GM23338 (cell line): ENCODE data around the gene CCT2. TPM values are rescaled to one million over a fixed set of nuclear protein-coding genes. Genes with fewer than 3 reads are reported as not detected.

Experiments used
- ATAC-seq: fragments of 200-7000 bp; cut with Tn5 transposase; 3 replicates; pipeline ENCODE4 v1.9.1; 2020
- DNase-seq: peaks from one replicate; pipeline ENCODE4 v3.0.0-alpha.2; 2015; ENCODE audit warnings: low spot score
- H2AFZ ChIP-seq: fragments of 200-600 bp; sonication (generic); 2 replicates; pipeline ENCODE4 v1.8.0; 2016; ENCODE audit warnings: antibody characterized with exemption, mild to moderate bottlenecking, moderate library complexity
- H3F3A ChIP-seq: fragments of 200-600 bp; sonication (generic); replicated peaks from 2 replicates; pipeline ENCODE4 v1.8.0; 2017; ENCODE audit warnings: antibody characterized with exemption, mixed run types, low read depth
- H3K27ac ChIP-seq: fragments of 200-600 bp; sonication (generic); 2 replicates; pipeline ENCODE4 v1.6.1; 2016; ENCODE audit warnings: low read depth
- H3K27me3 ChIP-seq: fragments of 200-600 bp; sonication (generic); 2 replicates; pipeline ENCODE4 v1.8.0; 2016; ENCODE audit warnings: mild to moderate bottlenecking, mixed run types, moderate library complexity; ENCODE audit not compliant: insufficient read depth
- H3K36me3 ChIP-seq: fragments of 200-600 bp; sonication (generic); 2 replicates; pipeline ENCODE4 v1.8.0; 2016; ENCODE audit warnings: mild to moderate bottlenecking; ENCODE audit not compliant: insufficient read depth
- H3K4me1 ChIP-seq: fragments of 200-600 bp; sonication (generic); 2 replicates; pipeline ENCODE4 v1.8.0; 2016; ENCODE audit warnings: mild to moderate bottlenecking, moderate library complexity; ENCODE audit not compliant: insufficient read depth
- H3K4me2 ChIP-seq: fragments of 200-600 bp; sonication (generic); 2 replicates; pipeline ENCODE4 v1.7.1; 2017; ENCODE audit warnings: mixed run types
- H3K4me3 ChIP-seq: fragments of 200-600 bp; sonication (generic); 2 replicates; pipeline ENCODE4 v1.6.1; 2016; ENCODE audit warnings: mixed run types
- H3K79me2 ChIP-seq: fragments of 200-600 bp; sonication (generic); replicated peaks from 2 replicates; pipeline ENCODE4 v1.8.0; 2017; ENCODE audit warnings: mild to moderate bottlenecking; ENCODE audit not compliant: insufficient read depth
- H3K9me2 ChIP-seq: fragments of 200-600 bp; sonication (generic); 2 replicates; pipeline ENCODE4 v1.8.0; 2017; ENCODE audit not compliant: insufficient read depth
- H4K20me1 ChIP-seq: fragments of 200-600 bp; sonication (generic); replicated peaks from 2 replicates; pipeline ENCODE4 v1.8.0; 2017; ENCODE audit warnings: mild to moderate bottlenecking; ENCODE audit not compliant: insufficient read depth
- H3K27ac Mint-ChIP-seq: 2 replicates; pipeline ENCODE4 v1.8.0; 2020; ENCODE audit warnings: inconsistent platforms, mild to moderate bottlenecking, moderate library complexity, mixed read lengths
- H3K27me3 Mint-ChIP-seq: 3 replicates; pipeline ENCODE4 v1.8.0; 2022; ENCODE audit warnings: low read depth, mild to moderate bottlenecking, moderate library complexity, mixed read lengths, inconsistent platforms; ENCODE audit not compliant: insufficient read depth, poor library complexity
- H3K36me3 Mint-ChIP-seq: 3 replicates; pipeline ENCODE4 v1.8.0; 2021; ENCODE audit warnings: low read depth, mild to moderate bottlenecking, inconsistent platforms, moderate library complexity, mixed read lengths
- H3K4me1 Mint-ChIP-seq: 3 replicates; pipeline ENCODE4 v1.8.0; 2020; ENCODE audit warnings: mild to moderate bottlenecking, inconsistent platforms, mixed read lengths
- H3K4me3 Mint-ChIP-seq: 3 replicates; pipeline ENCODE4 v1.8.0; 2021; ENCODE audit warnings: moderate library complexity, mild to moderate bottlenecking, inconsistent platforms, mixed read lengths
- H3K9me3 Mint-ChIP-seq: 3 replicates; pipeline ENCODE4 v1.8.0; 2020; ENCODE audit warnings: moderate library complexity, mild to moderate bottlenecking, inconsistent platforms, mixed read lengths
- CREB1 ChIP-seq: fragments of 250-450 bp; sonication (Bioruptor Pico); IDR thresholded peaks from 2 replicates; pipeline ENCODE4 v1.5.0; 2020; ENCODE audit warnings: low read depth, mild to moderate bottlenecking, moderate library complexity
- EZH2 ChIP-seq: fragments of 200-600 bp; sonication (generic); IDR thresholded peaks from one replicate; pipeline ENCODE4 v1.8.0; 2017; ENCODE audit warnings: antibody characterized with exemption, mild to moderate bottlenecking, low read depth; ENCODE audit not compliant: unreplicated experiment
- EZH2phosphoT487 ChIP-seq: fragments of 200-600 bp; sonication (generic); IDR thresholded peaks from one replicate; pipeline ENCODE4 v1.8.1; 2018; ENCODE audit warnings: antibody characterized with exemption; ENCODE audit not compliant: unreplicated experiment
- JUNB ChIP-seq: IDR thresholded peaks from one replicate; pipeline ENCODE4 v1.6.1; 2016; ENCODE audit warnings: antibody characterized with exemption; ENCODE audit not compliant: unreplicated experiment
- NANOG ChIP-seq: IDR thresholded peaks from 2 replicates; pipeline ENCODE4 v1.6.1; 2016; ENCODE audit warnings: antibody characterized with exemption, borderline replicate concordance
- POLR2AphosphoS5 ChIP-seq: IDR thresholded peaks from 2 replicates; pipeline ENCODE4 v1.6.1; 2016; ENCODE audit warnings: antibody characterized with exemption, low read depth
- STAT1 ChIP-seq: IDR thresholded peaks from one replicate; pipeline ENCODE4 v1.6.1; 2016; ENCODE audit warnings: antibody characterized with exemption; ENCODE audit not compliant: unreplicated experiment
- ZNF114 ChIP-seq: fragments of 250-450 bp; sonication (Bioruptor Pico); IDR thresholded peaks from 2 replicates; pipeline ENCODE4 v1.5.0; 2020; ENCODE audit warnings: mild to moderate bottlenecking, moderate library complexity
- ZNF331 ChIP-seq: fragments of 250-450 bp; sonication (Bioruptor Pico); IDR thresholded peaks from 2 replicates; pipeline ENCODE4 v1.5.0; 2020; ENCODE audit warnings: low read depth, mild to moderate bottlenecking, moderate library complexity
- polyA plus RNA-seq: library from polyadenylated mRNA; unstranded; fragments of >200 nt; fragmentation: Nextera tagmentation; extraction: Ambion mirVana; gene quantifications from 2 replicates; pipeline ENCODE4 v1.2.1, GENCODE V29; 2016
- total RNA-seq: library from RNA; depleted of rRNA; stranded (reverse); fragments of >200 nt; shearing (Covaris generic); gene quantifications from 2 replicates; pipeline ENCODE4 v1.2.3, GENCODE V29; 2014
- TF ChIP-seq, protein P1 (sequence below): fragments of 250-450 bp; sonication (Bioruptor Pico); IDR thresholded peaks from 2 replicates; pipeline ENCODE4 v1.5.0; 2020; ENCODE audit warnings: mild to moderate bottlenecking, moderate library complexity
- TF ChIP-seq, protein P2 (sequence below): IDR thresholded peaks from 2 replicates; pipeline ENCODE4 v1.6.1; 2016; ENCODE audit warnings: antibody characterized with exemption
- TF ChIP-seq, protein P3 (sequence below), 2 experiments: fragments of 200-600 bp in 1 of 2; sonication (generic) in 1 of 2; conservative IDR thresholded peaks; 2 replicates each; pipeline versions ENCODE4 v1.5.1 to v1.6.1; 2016 to 2017; ENCODE audit warnings: antibody characterized with exemption in 2 of 2, low read depth in 2 of 2, mild to moderate bottlenecking in 2 of 2, moderate library complexity in 1 of 2

The CCT2 gene
- total and polyA plus RNA-seq, 2 experiments from 2014 or later = 434 to 778 TPM

DNA sequence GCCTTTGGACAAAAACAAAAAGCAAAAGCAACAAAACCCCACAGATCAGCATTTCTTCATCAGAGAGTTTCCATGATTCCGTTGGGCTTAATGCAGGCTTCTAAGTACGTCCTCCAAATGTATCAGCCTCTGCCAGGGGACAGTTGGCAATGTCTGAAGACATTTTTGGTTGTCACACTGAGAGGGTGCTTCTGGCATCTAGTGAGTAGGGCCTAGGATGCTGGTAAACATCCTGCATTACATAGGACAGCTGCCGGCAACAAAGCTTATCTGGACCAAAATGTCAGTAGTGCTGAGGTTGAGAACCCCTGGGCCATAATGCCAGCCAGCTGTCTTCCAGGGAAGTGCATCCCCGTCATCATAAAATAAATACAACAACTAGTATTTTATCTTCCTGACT, 34.8 kb downstream of the CCT2 start (continued):
- TF ChIP-seq, protein P1, sequence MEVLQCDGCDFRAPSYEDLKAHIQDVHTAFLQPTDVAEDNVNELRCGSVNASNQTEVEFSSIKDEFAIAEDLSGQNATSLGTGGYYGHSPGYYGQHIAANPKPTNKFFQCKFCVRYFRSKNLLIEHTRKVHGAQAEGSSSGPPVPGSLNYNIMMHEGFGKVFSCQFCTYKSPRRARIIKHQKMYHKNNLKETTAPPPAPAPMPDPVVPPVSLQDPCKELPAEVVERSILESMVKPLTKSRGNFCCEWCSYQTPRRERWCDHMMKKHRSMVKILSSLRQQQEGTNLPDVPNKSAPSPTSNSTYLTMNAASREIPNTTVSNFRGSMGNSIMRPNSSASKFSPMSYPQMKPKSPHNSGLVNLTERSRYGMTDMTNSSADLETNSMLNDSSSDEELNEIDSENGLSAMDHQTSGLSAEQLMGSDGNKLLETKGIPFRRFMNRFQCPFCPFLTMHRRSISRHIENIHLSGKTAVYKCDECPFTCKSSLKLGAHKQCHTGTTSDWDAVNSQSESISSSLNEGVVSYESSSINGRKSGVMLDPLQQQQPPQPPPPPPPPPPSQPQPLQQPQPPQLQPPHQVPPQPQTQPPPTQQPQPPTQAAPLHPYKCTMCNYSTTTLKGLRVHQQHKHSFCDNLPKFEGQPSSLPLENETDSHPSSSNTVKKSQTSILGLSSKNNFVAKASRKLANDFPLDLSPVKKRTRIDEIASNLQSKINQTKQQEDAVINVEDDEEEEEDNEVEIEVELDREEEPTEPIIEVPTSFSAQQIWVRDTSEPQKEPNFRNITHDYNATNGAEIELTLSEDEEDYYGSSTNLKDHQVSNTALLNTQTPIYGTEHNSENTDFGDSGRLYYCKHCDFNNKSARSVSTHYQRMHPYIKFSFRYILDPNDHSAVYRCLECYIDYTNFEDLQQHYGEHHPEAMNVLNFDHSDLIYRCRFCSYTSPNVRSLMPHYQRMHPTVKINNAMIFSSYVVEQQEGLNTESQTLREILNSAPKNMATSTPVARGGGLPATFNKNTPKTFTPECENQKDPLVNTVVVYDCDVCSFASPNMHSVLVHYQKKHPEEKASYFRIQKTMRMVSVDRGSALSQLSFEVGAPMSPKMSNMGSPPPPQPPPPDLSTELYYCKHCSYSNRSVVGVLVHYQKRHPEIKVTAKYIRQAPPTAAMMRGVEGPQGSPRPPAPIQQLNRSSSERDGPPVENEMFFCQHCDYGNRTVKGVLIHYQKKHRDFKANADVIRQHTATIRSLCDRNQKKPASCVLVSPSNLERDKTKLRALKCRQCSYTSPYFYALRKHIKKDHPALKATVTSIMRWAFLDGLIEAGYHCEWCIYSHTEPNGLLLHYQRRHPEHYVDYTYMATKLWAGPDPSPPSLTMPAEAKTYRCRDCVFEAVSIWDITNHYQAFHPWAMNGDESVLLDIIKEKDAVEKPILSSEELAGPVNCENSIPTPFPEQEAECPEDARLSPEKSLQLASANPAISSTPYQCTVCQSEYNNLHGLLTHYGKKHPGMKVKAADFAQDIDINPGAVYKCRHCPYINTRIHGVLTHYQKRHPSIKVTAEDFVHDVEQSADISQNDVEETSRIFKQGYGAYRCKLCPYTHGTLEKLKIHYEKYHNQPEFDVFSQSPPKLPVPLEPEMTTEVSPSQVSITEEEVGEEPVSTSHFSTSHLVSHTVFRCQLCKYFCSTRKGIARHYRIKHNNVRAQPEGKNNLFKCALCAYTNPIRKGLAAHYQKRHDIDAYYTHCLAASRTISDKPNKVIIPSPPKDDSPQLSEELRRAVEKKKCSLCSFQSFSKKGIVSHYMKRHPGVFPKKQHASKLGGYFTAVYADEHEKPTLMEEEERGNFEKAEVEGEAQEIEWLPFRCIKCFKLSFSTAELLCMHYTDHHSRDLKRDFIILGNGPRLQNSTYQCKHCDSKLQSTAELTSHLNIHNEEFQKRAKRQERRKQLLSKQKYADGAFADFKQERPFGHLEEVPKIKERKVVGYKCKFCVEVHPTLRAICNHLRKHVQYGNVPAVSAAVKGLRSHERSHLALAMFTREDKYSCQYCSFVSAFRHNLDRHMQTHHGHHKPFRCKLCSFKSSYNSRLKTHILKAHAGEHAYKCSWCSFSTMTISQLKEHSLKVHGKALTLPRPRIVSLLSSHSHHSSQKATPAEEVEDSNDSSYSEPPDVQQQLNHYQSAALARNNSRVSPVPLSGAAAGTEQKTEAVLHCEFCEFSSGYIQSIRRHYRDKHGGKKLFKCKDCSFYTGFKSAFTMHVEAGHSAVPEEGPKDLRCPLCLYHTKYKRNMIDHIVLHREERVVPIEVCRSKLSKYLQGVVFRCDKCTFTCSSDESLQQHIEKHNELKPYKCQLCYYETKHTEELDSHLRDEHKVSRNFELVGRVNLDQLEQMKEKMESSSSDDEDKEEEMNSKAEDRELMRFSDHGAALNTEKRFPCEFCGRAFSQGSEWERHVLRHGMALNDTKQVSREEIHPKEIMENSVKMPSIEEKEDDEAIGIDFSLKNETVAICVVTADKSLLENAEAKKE = no peak
- TF ChIP-seq JUNB = no peak
- TF ChIP-seq POLR2AphosphoS5 = no peak
- TF ChIP-seq EZH2 = no peak
- TF ChIP-seq CREB1 = no peak
- no peak for TF ChIP-seq EZH2phosphoT487
- TF ChIP-seq, protein P2, sequence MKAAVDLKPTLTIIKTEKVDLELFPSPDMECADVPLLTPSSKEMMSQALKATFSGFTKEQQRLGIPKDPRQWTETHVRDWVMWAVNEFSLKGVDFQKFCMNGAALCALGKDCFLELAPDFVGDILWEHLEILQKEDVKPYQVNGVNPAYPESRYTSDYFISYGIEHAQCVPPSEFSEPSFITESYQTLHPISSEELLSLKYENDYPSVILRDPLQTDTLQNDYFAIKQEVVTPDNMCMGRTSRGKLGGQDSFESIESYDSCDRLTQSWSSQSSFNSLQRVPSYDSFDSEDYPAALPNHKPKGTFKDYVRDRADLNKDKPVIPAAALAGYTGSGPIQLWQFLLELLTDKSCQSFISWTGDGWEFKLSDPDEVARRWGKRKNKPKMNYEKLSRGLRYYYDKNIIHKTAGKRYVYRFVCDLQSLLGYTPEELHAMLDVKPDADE = no peak
- no peak for TF ChIP-seq ZNF331 (CRISPR knock-in tag)

DNA sequence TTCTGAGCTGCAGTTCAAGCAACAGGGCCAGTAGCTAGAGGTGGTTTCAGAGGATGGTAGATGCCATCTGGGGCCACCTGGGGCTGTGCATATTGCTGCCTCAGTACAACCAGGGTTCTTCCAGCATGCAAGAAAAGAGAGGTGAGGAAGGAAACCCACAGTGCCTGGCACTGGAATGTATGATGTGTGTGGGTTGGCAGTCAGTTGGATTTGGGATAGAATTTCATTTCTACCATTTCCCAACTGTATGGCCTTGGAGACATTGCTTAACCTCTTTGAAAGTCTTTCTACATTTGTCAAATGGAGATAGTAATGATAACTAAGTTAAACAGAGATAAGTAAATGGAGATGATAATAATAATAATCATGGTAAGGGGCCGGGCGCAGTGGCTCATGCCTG, 35.7 kb downstream of the CCT2 start:
- H3K36me3 Mint-ChIP-seq = no peaks in the 10 kb centered on the region
- DNase-seq (no peak), ATAC-seq (no peak)
- TF ChIP-seq NANOG = no peak
- TF ChIP-seq EZH2phosphoT487 = no peak
- no peak for TF ChIP-seq STAT1
- no peak for TF ChIP-seq CREB1
- no peak for TF ChIP-seq ZNF331 (CRISPR knock-in tag)
- TF ChIP-seq, protein P3, sequence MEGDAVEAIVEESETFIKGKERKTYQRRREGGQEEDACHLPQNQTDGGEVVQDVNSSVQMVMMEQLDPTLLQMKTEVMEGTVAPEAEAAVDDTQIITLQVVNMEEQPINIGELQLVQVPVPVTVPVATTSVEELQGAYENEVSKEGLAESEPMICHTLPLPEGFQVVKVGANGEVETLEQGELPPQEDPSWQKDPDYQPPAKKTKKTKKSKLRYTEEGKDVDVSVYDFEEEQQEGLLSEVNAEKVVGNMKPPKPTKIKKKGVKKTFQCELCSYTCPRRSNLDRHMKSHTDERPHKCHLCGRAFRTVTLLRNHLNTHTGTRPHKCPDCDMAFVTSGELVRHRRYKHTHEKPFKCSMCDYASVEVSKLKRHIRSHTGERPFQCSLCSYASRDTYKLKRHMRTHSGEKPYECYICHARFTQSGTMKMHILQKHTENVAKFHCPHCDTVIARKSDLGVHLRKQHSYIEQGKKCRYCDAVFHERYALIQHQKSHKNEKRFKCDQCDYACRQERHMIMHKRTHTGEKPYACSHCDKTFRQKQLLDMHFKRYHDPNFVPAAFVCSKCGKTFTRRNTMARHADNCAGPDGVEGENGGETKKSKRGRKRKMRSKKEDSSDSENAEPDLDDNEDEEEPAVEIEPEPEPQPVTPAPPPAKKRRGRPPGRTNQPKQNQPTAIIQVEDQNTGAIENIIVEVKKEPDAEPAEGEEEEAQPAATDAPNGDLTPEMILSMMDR (conservative IDR thresholded peaks at IDR 0.05; ENCODE audit: low read depth in 2 of 2) = no peak
- TF ChIP-seq POLR2AphosphoS5 = no peak
- TF ChIP-seq, protein P2 = no peak
- TF ChIP-seq ZNF114 = no peak
- TF ChIP-seq EZH2 = no peak

More for the DNA sequence above, 35.7 kb downstream of the CCT2 start:
- Mint-ChIP-seq H3K27ac (no peak overlapping the region), H3K4me3 (no peak overlapping the region), H3K27me3 (peaks cover 4% of the 10 kb centered on the region), H3K9me3 (no peaks in the 10 kb centered on the region), H3K4me1 (no peaks in the 10 kb centered on the region)
- H3K9me2 ChIP-seq = peaks cover 13% of the 10 kb centered on the region; the same call in 1 of the 2 replicates
- H3K4me3 ChIP-seq = no peak overlapping the region
- no peak overlapping the region for H3K27ac ChIP-seq
- no peaks in the 10 kb centered on the region for H3K36me3 ChIP-seq
- no peak overlapping the region for H3K4me2 ChIP-seq
- no peaks in the 10 kb centered on the region for H3K27me3 ChIP-seq
- no peaks in the 10 kb centered on the region for H3K4me1 ChIP-seq
- no peak overlapping the region for H2AFZ ChIP-seq
- H4K20me1 ChIP-seq = no peaks in the 10 kb centered on the region
- no peaks in the 10 kb centered on the region for H3F3A ChIP-seq
- H3K79me2 ChIP-seq = no peaks in the 10 kb centered on the region
